ENCODE measurements around the gene TBC1D23.
"Not testable (repeated sequence)": the region's sequence is repeated elsewhere in the genome, so short reads cannot be mapped to it uniquely, and the experiment has no call there.

The TBC1D23 gene

GRCh38 chr3:100310355-100310965, 49.7 kb downstream of the TBC1D23 start:
- DNase-seq: no peak

- DNase-seq: no peak
Observed at GRCh38 chr3:100311011-100311410, 50.2 kb downstream of the TBC1D23 start.

GRCh38 chr3:100316641-100317069, 55.9 kb downstream of the TBC1D23 start:
- DNase-seq: peak; percentile 4

- no peak for DNase-seq
Observed at GRCh38 chr3:100317912-100318311, 57.1 kb downstream of the TBC1D23 start.

GRCh38 chr3:100319951-100320350, 59.2 kb downstream of the TBC1D23 start:
- DNase-seq: no peak

- DNase-seq: no peak
Observed at GRCh38 chr3:100324044-100324443, 63.3 kb downstream of the TBC1D23 start.

- DNase-seq: no peak
Observed at GRCh38 chr3:100325827-100326226, 65.0 kb downstream of the TBC1D23 start.

GRCh38 chr3:100327377-100327776, 66.6 kb downstream of the TBC1D23 start:
- DNase-seq: not testable (repeated sequence)

GRCh38 chr3:100329800-100330489, 69.2 kb downstream of the TBC1D23 start:
- DNase-seq: no peak

- no peak for DNase-seq
Observed at GRCh38 chr3:100330651-100331050, 69.9 kb downstream of the TBC1D23 start.

GRCh38 chr3:100331660-100332059, 70.9 kb downstream of the TBC1D23 start:
- DNase-seq: no peak

- DNase-seq: no peak
Observed at GRCh38 chr3:100333051-100333450, 72.3 kb downstream of the TBC1D23 start.

- no peak for DNase-seq
Observed at GRCh38 chr3:100333970-100334487, 73.2 kb downstream of the TBC1D23 start.

GRCh38 chr3:100334488-100335351, 73.9 kb downstream of the TBC1D23 start, which contains the start of gene NIT2:
Gene NIT2, plus strand, starts transcription at chr3:100334757. Its CDS starts 35 bp downstream, at chr3:100334792.
- DNase-seq: peak; percentile 76

GRCh38 chr3:100335434-100335833, 74.6 kb downstream of the TBC1D23 start:
- DNase-seq: peak; percentile 25

- not testable (repeated sequence) for DNase-seq
Observed at GRCh38 chr3:100336229-100336628, 75.4 kb downstream of the TBC1D23 start.

- DNase-seq: no peak
Observed at GRCh38 chr3:100338911-100339310, 78.1 kb downstream of the TBC1D23 start.

- no peak for DNase-seq
Observed at GRCh38 chr3:100339786-100340185, 79.0 kb downstream of the TBC1D23 start.

GRCh38 chr3:100340527-100340926, 79.7 kb downstream of the TBC1D23 start:
- DNase-seq: no peak

- DNase-seq: no peak
Observed at GRCh38 chr3:100348727-100349126, 87.9 kb downstream of the TBC1D23 start.

- DNase-seq: not testable (repeated sequence)
Observed at GRCh38 chr3:100351770-100352169, 91.0 kb downstream of the TBC1D23 start.

- no peak for DNase-seq
Observed at GRCh38 chr3:100352296-100353231, 91.8 kb downstream of the TBC1D23 start.

All from CD4-positive, alpha-beta T cell treated with Interferon gamma for 1 hour (primary cell).